ENCODE measurements around the gene CDC27. TPM values are rescaled to one million over a fixed set of nuclear protein-coding genes. Genes with fewer than 3 reads are reported as not detected.

CDC27 gene
- total RNA-seq, 1 experiment from 2014 or later, result 97.5 TPM

GRCh38 chr17:47237841-47238240 lies 48.7 kb upstream of the CDC27 start:
- Histone ChIP-seq H3K9me3 (ENCODE audit: control insufficient read depth, insufficient read depth, low read depth, low read length) (no peaks in the 10 kb centered on the region), H3K4me1 (ENCODE audit: control insufficient read depth, insufficient read depth, low read length) (peaks cover 4% of the 10 kb centered on the region; the same call in 1 of the 2 replicates), H3K27me3 (ENCODE audit: control insufficient read depth, insufficient read depth, low read length) (no peaks in the 10 kb centered on the region), H3K27ac (ENCODE audit: low read length) (no peak overlapping the region), H3K36me3 (ENCODE audit: control insufficient read depth, insufficient read depth, low read length) (no peaks in the 10 kb centered on the region), H3K4me3 (ENCODE audit: low read depth in 2 of 2, low read length in 2 of 2) (no peak overlapping the region)
- POLR2A ChIA-PET, result no interaction called here
- in situ Hi-C loops (cut with HindIII; ENCODE audit: low pct_unique_long_range_greater_than_20kb, low sequenced_read_pairs), result no loop called here
- TF ChIP-seq REST (IDR thresholded peaks at IDR 0.05; ENCODE audit: insufficient read depth in 1 of 2, low read depth in 2 of 2, low read length in 1 of 2) (no peak), SIN3A (IDR thresholded peaks at IDR 0.05; ENCODE audit: borderline replicate concordance, insufficient read depth, low read depth, low read length) (no peak), TCF7L2 (IDR thresholded peaks at IDR 0.05; ENCODE audit: low read depth, low read length) (no peak), POLR2AphosphoS5 (IDR thresholded peaks at IDR 0.05; ENCODE audit: low read depth, low read length) (no peak), CTCF (IDR thresholded peaks at IDR 0.05) (no peak)
- BruUV-seq (replicated peaks), result no TSS peak
- intact Hi-C loops (cut with micrococcal nuclease; ENCODE audit: unreplicated experiment), result no loop called here
- ATAC-seq (no peak), DNase-seq (ENCODE audit: low read depth, low spot score) (no peak)
- CTCF ChIA-PET, result no interaction called here

GRCh38 chr17:47235923-47236322 lies 46.8 kb upstream of the CDC27 start:
- H3K27ac ChIP-seq (ENCODE audit: low read length), result no peak overlapping the region
- no peak for ATAC-seq
- H3K36me3 ChIP-seq (ENCODE audit: control insufficient read depth, insufficient read depth, low read length), result no peaks in the 10 kb centered on the region
- in situ Hi-C loops (cut with HindIII; ENCODE audit: low pct_unique_long_range_greater_than_20kb, low sequenced_read_pairs) (no loop called here), intact Hi-C loops (cut with micrococcal nuclease; ENCODE audit: unreplicated experiment) (no loop called here)
- no peak overlapping the region for H3K4me3 ChIP-seq (ENCODE audit: low read depth in 2 of 2, low read length in 2 of 2)
- ChIA-PET CTCF (no interaction called here), POLR2A (no interaction called here)
- no peak for DNase-seq (ENCODE audit: low read depth, low spot score)
- H3K9me3 ChIP-seq (ENCODE audit: control insufficient read depth, insufficient read depth, low read depth, low read length), result no peaks in the 10 kb centered on the region
- peaks cover 4% of the 10 kb centered on the region; the same call in 1 of the 2 replicates for H3K4me1 ChIP-seq (ENCODE audit: control insufficient read depth, insufficient read depth, low read length)
- no peak for TF ChIP-seq TCF7L2 (IDR thresholded peaks at IDR 0.05; ENCODE audit: low read depth, low read length)
- no peaks in the 10 kb centered on the region for H3K27me3 ChIP-seq (ENCODE audit: control insufficient read depth, insufficient read depth, low read length)
- no TSS peak for BruUV-seq (replicated peaks)

- CTCF ChIA-PET, result no interaction called here
- POLR2A ChIA-PET, result no interaction called here
- DNase-seq (ENCODE audit: low read depth, low spot score), result no peak
- H3K4me1 ChIP-seq (ENCODE audit: control insufficient read depth, insufficient read depth, low read length), result peaks cover 4% of the 10 kb centered on the region; the same call in 1 of the 2 replicates
- in situ Hi-C loops (cut with HindIII; ENCODE audit: low pct_unique_long_range_greater_than_20kb, low sequenced_read_pairs) (no loop called here), intact Hi-C loops (cut with micrococcal nuclease; ENCODE audit: unreplicated experiment) (no loop called here)
- no peaks in the 10 kb centered on the region for H3K27me3 ChIP-seq (ENCODE audit: control insufficient read depth, insufficient read depth, low read length)
- no peak for TF ChIP-seq REST (IDR thresholded peaks at IDR 0.05; ENCODE audit: insufficient read depth in 1 of 2, low read depth in 2 of 2, low read length in 1 of 2)
- no peak for TF ChIP-seq CTCF (IDR thresholded peaks at IDR 0.05)
- no peak for TF ChIP-seq SIN3A (IDR thresholded peaks at IDR 0.05; ENCODE audit: borderline replicate concordance, insufficient read depth, low read depth, low read length)
- no peak for TF ChIP-seq POLR2AphosphoS5 (IDR thresholded peaks at IDR 0.05; ENCODE audit: low read depth, low read length)
- no peak for TF ChIP-seq TCF7L2 (IDR thresholded peaks at IDR 0.05; ENCODE audit: low read depth, low read length)
- H3K27ac ChIP-seq (ENCODE audit: low read length), result no peak overlapping the region
- no peaks in the 10 kb centered on the region for H3K36me3 ChIP-seq (ENCODE audit: control insufficient read depth, insufficient read depth, low read length)
- no peak overlapping the region for H3K4me3 ChIP-seq (ENCODE audit: low read depth in 2 of 2, low read length in 2 of 2)
- ATAC-seq, result no peak
- no TSS peak for BruUV-seq (replicated peaks)
- no peaks in the 10 kb centered on the region for H3K9me3 ChIP-seq (ENCODE audit: control insufficient read depth, insufficient read depth, low read depth, low read length)
These were observed 46.4 kb upstream of the CDC27 start for GRCh38 chr17:47235506-47235905.

Measured in Panc1 (cell line).